HG02970 (cell line): Measurements from ENCODE around the gene EPGN.

Experiments
- ATAC-seq: cut with Tn5 transposase; IDR thresholded peaks from one replicate; pipeline ENCODE4 v1.9.1; 2021; ENCODE audit warnings: mild to moderate bottlenecking, moderate library complexity, moderate number of reproducible peaks; ENCODE audit not compliant: unreplicated experiment, low FRiP score

EPGN gene, protein sequence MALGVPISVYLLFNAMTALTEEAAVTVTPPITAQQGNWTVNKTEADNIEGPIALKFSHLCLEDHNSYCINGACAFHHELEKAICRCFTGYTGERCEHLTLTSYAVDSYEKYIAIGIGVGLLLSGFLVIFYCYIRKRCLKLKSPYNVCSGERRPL

DNA sequence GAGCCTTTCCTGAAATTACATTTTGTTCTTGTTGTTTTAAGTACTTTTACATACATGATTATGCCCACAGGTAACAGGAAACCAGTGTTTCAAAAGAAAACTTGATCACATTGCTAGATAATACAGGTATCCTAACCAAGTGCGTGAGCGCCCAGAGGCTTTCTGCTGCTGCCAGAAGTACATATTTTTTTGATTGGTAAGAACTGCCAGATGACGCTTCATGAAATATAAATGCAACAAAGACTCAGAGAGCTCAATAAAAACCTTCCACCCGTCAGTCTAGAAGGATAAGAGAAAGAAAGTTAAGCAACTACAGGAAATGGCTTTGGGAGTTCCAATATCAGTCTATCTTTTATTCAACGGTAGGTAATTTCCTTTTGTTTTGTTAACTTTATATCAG lies at the start of gene EPGN:
Gene EPGN, plus strand, starts transcription at position 256 of the 400 bp plus-strand sequence. Its CDS starts 64 bp downstream, at position 320.
- ATAC-seq, result no peak

DNA sequence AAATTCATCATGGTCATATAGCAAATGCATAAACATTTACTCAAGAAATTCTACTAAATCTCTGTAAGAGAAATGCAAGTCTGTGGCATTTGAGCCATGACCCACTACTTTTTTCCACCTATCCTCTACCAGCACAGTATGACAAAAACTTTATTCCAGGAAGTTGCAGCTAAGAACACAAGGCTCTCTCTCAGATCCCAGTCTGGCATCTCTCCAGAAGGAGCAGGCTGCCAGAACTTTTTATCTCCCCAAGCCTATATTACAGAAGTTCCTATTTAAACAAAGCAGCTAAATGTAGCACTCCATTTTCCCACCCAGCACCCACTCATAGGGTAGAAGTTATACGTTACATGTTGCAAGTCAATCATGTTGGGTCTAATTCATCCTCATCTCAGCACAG lies 49.3 kb upstream of the EPGN start:
- ATAC-seq, result no peak

DNA sequence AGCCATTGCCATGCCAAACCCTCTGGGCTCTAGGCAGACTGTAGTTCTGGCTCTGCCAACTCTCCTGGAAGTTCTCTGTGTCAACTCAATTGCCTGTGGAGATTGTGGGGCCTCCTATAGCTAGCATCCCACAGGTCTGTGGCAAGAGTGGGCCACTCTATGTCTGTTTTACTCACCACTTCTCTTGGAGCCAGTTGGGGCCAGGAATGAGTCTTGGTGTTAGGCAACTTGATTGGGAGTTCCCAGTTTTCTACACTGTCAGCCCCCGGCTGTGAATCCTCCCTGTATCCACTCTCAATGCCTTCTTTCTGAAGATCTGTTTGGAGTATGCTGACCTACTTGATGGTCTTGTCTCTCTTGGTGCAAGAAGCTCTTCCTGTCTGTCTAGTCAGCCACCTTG lies 48.2 kb upstream of the EPGN start:
- no peak for ATAC-seq

DNA sequence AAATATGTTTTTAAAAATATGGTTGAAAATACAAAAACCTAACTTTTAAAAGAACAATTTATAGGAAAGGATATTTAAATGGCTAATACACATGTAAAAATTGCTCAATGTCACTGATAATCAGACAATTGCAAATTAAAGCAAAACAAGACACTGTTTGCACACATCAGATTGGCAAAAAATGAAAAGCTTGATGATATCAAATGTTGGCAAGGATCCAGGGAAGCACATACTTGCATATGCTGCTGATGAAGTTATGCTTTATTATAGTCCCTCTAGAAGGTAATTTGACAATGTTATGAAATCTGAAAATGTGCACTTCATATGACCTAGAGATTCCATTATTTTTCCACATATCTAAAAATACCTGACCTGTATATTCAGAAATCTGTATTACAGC lies 45.7 kb upstream of the EPGN start:
- no peak for ATAC-seq

DNA sequence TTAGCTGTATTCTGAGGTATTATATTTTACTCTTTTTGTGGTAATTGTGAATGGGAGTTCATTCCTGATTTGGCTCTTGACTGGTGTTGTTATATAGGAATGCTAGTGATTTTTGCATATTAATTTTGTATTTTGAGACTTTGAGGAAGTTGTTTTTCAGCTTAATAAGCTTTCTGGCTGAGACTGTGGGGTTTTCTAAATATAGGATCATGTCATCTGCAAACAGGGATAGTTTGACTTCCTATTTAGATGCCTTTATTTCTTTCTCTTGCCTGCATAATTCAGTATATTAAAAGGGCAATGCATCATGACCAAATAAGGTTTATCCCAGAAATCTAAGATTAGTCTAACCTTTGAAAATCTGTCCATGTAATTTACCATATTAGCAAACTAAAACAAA lies 44.7 kb upstream of the EPGN start:
- no peak for ATAC-seq

DNA sequence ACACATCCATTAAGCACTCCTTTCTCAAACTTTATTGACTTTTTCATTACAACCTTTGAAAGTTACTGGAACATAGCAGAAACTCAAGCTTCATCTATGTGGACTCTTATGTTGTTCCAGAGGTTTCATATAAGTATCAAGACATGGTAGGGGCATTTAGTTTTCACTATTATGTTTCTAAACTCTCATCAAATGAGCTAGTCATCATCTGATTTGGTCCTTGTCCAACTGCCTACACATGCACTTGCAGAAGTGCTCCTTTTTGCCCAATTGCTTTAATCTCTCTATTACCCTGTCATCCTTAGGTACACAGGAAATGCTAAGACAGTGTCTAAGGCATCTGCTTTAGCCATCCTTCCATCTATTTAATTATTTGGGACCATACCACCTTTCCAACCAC lies 42.2 kb upstream of the EPGN start:
- no peak for ATAC-seq

DNA sequence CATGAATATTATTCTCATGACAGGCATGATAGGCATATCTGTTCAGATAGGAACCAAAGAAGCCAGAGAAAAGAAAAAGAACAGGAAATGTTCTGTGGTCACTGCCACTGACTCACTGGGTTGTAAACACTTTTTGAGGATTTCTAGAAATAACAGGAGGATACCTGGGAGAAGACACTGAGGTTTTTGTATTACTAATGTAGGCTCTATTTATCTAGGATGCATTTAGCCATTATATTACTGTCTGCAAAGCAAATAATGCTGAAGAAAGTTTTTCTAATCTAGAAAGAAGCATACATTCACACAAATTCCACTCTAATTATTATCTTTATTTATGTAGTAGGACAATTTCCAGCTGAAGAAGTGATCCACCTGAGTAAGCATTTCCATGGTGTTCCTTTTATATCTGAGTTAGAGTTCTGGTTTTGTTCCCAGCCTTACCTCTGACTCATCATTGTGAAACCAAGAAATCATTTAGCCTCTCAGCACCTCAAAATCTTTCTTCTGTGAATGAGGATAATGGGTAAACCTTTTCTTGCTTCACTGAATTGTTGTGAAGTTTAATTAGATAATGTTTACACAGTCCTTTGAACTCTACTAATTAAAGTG lies 40.2 kb upstream of the EPGN start:
- ATAC-seq, result no peak

DNA sequence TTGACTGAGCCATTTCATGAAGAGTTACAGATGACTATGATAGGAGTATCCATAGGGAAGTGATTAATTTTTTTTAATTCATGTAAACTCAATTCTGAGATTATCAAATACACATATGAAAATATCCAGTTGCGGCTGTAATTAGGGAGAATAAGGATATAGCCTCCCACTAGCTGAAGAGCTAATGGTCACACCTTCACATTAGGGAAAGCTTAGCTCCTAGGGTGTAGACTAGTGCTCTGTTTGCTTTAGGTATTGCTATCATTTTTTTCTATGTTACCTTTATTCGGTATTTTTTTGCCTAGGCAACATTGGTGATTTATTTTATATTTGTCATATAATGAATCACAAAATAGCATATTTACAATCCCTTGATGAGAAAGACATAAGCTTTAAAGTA lies 39.6 kb upstream of the EPGN start:
- ATAC-seq, result no peak

DNA sequence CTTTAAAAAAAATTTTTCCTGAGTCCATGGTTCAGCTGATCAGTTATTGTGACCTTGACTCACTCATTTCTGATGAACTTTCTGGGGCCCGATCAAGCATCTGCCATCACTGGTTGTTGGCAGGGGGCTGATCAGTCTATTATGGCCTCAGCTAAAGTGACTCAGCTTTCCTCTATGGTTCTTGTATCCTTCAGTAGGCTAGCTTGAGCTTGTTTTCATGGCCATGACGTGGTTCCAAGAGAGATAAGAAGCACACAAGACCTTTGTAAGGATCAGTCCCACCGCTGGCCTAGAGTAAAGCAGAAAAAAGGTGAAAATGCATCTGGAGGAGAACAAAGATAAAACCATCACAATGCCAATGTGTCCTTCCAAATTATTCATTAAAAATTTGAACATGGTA lies 29.8 kb upstream of the EPGN start:
- no peak for ATAC-seq

DNA sequence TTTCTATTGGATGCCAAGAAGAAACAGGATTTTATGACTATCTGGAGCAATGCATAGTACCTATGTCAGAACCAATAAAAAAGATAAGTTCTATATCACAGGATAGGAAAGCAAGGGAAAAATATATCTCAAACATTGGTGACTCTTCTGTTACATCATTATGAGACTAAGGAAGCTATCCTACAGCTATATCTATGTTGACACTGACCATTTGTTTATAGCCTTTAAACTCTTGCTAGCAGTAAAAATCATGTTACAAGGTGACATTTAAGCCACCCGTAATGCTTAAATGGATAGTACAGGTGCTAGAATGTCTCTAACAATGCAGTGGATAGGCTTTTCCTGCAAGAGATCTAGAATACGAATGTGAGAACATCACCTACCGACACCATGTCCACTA lies 28.6 kb upstream of the EPGN start:
- no peak for ATAC-seq

DNA sequence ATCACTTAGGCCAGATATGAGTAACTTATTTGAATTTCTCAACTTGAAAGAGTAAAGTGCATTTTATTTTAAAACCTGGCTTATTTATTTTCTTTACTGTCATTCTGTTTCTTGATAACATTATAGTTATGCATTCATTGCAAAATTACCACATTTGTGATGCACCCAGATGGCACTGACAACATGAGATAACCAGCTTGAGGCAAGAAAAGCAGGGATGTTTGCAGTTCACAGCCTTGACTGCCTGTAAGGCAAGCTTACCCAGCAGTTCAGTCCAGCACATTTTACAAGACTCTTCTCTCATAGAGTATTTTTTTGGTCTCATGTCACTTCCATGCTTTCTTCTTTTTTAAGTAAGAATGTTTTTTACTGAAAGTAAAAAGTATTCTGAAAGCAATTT lies 25.3 kb upstream of the EPGN start:
- no peak for ATAC-seq

DNA sequence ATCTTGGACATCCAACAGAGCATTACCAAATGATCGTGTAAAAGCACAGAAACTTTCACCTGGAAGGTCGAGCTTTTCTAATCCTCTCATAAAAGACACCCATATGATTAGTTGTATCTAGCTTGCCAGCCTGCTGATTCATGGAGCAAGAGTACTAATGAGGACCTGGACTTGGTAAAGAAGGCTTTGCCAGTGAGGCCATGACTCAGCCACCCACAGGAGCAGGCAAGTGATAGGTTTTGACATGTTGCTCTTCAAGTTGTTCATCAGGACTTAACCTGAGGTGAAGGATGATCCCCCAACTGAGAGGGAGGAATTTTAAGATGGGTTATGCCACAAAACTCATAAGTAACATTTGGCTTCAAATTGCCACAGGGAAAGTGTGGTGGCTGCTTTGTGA lies 24.7 kb upstream of the EPGN start:
- no peak for ATAC-seq

DNA sequence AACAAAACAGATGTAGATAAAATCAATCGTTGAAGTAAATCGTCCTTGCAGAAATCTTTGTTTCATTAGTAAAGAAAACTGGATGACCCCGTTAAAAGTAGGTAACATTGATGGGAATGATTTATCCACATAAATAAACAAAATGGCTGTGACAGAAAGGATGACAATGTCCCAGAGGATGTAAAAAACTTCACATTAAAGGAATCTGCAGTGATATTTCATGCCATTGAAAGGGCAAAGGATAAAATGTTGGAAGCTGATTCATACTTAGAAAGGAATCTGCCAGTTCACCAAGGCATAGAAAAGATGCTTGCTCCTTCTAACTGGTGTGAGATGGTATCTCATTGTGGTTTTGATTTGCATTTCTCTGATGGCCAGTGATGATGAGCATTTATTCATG lies 24.2 kb upstream of the EPGN start:
- no peak for ATAC-seq

DNA sequence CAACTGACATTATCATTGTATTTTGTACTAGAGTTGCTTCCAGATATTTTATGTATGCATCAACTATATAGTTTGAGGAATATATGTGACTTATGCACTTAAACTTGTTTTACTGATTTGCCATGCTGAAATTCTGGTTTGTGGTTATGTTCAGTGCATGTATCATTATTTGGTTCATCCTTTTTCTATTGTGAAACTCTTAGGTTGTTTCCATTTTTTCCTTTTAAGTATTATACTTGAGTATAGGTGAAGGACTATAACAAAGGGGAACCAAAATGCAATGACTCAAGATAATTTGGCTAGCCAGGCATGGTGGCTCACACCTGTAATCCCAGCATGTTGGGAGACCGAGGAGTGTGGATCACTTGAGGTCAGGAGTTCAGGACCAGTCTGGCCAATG lies 21.1 kb upstream of the EPGN start:
- ATAC-seq, result no peak

DNA sequence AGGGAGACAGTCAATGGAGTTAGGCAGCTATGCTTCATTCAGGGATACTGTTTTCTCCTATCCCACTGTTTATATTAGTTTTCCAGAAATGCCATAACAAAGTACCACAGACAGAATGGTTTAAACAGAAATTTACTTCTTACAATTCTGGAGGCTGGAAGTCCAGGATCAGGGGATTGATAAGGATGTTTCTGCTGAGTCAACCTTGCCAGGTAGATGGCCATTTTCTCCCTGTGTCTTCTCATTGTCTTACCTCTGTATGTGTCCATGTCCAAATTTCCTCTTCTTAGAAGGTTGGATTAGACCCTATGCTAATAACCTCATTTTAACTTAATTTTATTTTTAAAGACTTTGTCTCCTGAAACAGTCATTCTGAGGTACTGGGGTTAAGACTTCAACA lies 20.5 kb upstream of the EPGN start:
- no peak for ATAC-seq

DNA sequence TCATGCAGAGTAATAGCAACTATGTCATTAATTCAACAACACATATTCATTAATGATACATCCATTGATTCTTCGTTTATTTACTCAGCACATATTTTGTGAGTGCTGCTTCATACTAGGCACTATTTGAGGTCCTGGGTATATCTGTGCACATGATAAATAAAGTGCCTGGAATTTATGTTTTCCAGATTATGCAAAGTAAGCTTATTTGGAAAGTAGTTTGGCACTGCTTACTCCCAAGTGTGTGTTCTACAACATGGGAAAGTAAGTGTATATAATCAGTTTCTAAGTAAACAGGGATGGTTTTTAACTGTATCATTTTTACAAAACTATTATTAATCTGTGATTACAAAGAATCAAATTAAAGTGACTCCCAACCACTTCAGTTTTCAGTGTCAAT lies 16.8 kb upstream of the EPGN start:
- ATAC-seq, result no peak

DNA sequence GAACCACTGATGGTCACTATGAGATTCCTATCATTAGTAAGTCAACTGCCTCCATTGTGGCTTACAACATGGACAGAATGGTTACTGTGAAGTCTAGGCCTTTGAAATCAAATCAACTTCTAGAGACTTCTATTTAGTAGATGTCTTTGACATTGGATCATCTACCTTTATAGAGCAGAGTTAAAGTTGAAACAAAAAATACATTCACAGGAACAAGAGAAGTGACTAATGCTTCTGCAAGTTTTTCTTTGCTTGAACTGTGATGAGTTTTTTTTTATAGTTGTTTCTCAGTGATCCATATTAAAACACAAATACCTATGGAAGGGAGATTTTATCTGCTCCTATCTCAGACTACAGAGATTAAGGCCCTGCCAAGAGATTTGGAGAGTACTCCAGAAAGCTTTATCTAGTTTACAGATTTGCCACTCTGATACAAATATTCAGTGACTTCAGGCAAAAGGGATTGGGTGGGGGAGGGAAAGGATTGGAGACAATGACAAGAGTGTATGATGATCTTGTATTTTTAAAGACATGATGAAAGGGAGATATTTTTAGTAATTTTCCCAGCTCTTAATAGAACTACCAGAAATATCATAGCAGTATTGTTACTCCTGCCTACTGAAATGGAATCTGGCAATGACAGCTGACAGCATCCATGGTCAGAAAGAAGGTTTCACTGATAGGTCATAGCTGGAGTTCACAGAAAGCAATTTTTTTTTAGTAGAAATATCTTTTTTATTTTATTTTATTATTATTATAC lies 16.0 kb upstream of the EPGN start:
- ATAC-seq, result no peak

DNA sequence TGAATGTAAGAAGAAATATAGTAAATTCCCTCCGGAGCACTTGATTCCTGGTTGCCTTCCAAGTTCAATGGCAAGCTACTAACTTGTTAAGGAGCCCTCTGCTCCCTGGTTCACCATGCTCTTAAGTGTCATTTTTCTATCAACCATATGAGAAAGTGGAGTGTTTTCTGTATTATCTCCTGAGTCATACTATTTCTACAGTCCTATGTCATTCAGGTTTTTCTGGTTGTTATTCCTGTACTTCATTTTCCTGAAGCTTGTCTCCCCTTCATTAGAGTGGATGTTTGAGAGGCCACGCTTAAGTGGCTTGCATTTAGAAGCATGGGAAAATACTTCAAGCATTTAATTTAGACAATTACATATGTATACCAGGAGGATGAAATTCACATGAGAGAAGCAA lies 14.7 kb upstream of the EPGN start:
- ATAC-seq, result no peak

DNA sequence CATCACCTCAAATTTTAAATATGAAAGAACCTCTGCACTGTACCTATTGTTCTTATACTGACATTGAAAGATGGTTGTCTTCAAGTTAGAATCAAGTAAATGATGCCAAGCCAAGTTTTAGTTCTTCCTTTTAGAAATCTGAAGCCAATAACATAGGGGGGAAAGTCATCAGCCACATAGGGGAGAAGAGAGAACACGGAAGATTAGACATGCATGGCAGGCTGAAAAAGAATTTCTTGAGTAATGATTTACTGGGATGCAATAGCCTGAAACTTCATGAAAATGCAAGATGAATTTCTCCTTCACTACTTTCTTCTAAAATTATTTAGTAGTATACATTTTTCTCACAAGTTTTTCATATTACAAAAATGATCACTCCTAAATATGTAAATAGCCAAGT lies 13.6 kb upstream of the EPGN start:
- ATAC-seq, result no peak

DNA sequence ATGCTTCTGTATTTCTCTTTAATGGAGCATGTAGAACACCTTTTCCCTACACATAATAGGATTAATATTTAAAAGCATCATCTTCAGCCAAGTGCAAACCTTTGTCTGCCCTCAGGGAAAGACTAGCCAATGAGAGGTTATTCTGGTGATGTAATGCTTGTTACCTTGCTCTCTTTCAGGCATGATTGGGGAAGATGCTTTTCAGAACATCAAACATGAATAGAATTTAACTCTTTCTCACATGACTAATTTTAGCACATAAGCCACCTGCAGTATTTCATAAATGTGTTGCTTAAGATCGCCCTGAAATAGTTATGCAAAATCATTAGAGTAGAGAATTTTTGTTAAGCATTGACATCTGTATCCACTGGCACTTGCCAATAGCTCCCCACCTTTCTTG lies 10.7 kb upstream of the EPGN start:
- no peak for ATAC-seq

DNA sequence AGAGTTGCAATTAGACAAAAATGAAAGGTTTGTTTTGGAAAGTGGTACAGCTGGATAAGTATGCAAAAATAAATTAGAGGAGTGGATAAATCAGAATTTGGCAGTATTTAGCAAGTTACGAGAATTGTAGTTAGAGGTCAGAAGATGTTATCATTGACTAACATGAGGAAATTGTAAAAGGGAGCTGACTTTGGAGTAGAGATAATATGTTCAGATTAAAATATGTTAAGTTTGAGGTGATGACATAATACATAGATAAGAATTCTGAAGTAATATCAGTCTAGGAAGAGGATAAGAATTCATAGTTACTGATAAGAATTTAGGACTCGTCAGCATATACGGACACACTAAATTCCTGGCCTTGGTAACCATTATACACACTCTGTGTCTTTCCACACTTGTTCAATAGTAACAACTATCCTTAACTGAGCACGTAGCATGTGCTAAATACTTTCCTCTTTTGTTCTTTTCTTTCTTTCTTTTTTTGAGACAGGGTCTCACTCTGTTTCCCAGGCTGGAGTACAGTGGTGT lies 4.1 kb upstream of the EPGN start:
- no peak for ATAC-seq

DNA sequence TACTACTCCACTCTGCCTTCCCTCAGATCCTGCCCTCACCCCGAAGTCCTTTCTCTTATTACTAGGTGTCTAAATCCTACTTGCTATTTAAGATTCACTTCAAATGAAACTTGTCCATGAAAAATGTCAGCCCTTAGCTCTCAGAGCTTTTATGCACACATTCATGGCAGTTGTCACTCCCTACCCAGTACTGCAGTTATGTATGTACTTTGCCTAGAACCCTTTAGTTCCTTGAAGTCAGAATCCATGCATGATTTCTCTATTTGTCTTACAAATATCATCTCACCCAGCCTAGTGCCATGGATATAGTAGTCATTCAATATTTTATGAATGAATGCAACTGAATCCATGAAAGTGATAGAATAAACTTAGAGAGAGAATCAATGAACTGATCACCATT lies 3.3 kb upstream of the EPGN start:
- ATAC-seq, result no peak
